OCI-LY1 (cell line): Measurements from ENCODE around the gene SEMA5A.

Experiments used
- H2AFZ ChIP-seq: fragments of 200-600 bp; sonication (generic), shearing (Covaris generic); 2 replicates; pipeline ENCODE4 v1.6.0; 2014; ENCODE audit warnings: antibody characterized with exemption, mild to moderate bottlenecking, low read length
- H3F3A ChIP-seq: fragments of 200-600 bp; sonication (generic), shearing (Covaris generic); 2 replicates; pipeline ENCODE4 v1.6.0; 2014; ENCODE audit warnings: mild to moderate bottlenecking, antibody characterized with exemption, low read length, moderate library complexity; ENCODE audit not compliant: insufficient read depth
- H3K27ac ChIP-seq: fragments of 200-600 bp; sonication (generic); 2 replicates; pipeline ENCODE4 v1.5.1; 2014; ENCODE audit warnings: low read length, mixed run types, mild to moderate bottlenecking, low read depth; ENCODE audit not compliant: poor library complexity, severe bottlenecking
- H3K27me3 ChIP-seq: fragments of 200-600 bp; sonication (generic); 2 replicates; pipeline ENCODE4 v1.6.0; 2014; ENCODE audit warnings: antibody characterized with exemption, mild to moderate bottlenecking, low read length, moderate library complexity; ENCODE audit not compliant: insufficient read depth
- H3K36me3 ChIP-seq: fragments of 200-600 bp; sonication (generic); 2 replicates; pipeline ENCODE4 v1.6.1; 2014; ENCODE audit warnings: mild to moderate bottlenecking, antibody characterized with exemption, low read length, moderate library complexity, mixed read lengths; ENCODE audit not compliant: insufficient read depth
- H3K4me1 ChIP-seq: fragments of 200-600 bp; sonication (generic); 2 replicates; pipeline ENCODE4 v1.5.1; 2014; ENCODE audit warnings: mild to moderate bottlenecking, low read length, moderate library complexity; ENCODE audit not compliant: insufficient read depth, severe bottlenecking
- H3K4me2 ChIP-seq: fragments of 200-600 bp; sonication (generic), shearing (Covaris generic); 2 replicates; pipeline ENCODE4 v1.6.1; 2014; ENCODE audit warnings: low read length
- H3K4me3 ChIP-seq: fragments of 200-600 bp; sonication (generic); 2 replicates; pipeline ENCODE4 v1.5.1; 2014; ENCODE audit warnings: low read length, low read depth, mild to moderate bottlenecking, mixed read lengths; ENCODE audit not compliant: poor library complexity, severe bottlenecking
- H3K79me2 ChIP-seq: fragments of 200-600 bp; shearing (Covaris generic); 2 replicates; pipeline ENCODE4 v1.6.1; 2016; ENCODE audit warnings: mixed run types, low read length, mixed read lengths; ENCODE audit not compliant: insufficient read depth
- H3K9ac ChIP-seq: fragments of 200-600 bp; sonication (generic), shearing (Covaris generic); 2 replicates; pipeline ENCODE4 v1.6.1; 2014; ENCODE audit warnings: mild to moderate bottlenecking, low read length, mixed read lengths
- H3K9me2 ChIP-seq: fragments of 200-600 bp; sonication (generic), shearing (Covaris generic); 2 replicates; pipeline ENCODE4 v1.6.1; 2014; ENCODE audit warnings: low read depth, mild to moderate bottlenecking, low read length, mixed read lengths
- H3K9me3 ChIP-seq: fragments of 200-600 bp; shearing (Covaris generic); 2 replicates; pipeline ENCODE4 v1.6.1; 2014; ENCODE audit warnings: low read length, mixed read lengths
- H4K20me1 ChIP-seq: fragments of 200-600 bp; sonication (generic), shearing (Covaris generic); 2 replicates; pipeline ENCODE4 v1.6.0; 2016; ENCODE audit warnings: mild to moderate bottlenecking, low read length; ENCODE audit not compliant: insufficient read depth
- EZH2 ChIP-seq: fragments of 200-600 bp; sonication (generic), shearing (Covaris generic); IDR thresholded peaks from 2 replicates; pipeline ENCODE4 v1.8.0; 2017; ENCODE audit warnings: borderline replicate concordance, mixed run types, mild to moderate bottlenecking, antibody characterized with exemption, low read length, moderate library complexity, mixed read lengths
- TF ChIP-seq, protein P1 (sequence below): fragments of 200-600 bp; sonication (generic), shearing (Covaris generic); IDR thresholded peaks from 2 replicates; pipeline ENCODE4 v1.5.1; 2017; ENCODE audit warnings: mild to moderate bottlenecking, antibody characterized with exemption, low read length, moderate library complexity, mixed read lengths

The SEMA5A gene

DNA sequence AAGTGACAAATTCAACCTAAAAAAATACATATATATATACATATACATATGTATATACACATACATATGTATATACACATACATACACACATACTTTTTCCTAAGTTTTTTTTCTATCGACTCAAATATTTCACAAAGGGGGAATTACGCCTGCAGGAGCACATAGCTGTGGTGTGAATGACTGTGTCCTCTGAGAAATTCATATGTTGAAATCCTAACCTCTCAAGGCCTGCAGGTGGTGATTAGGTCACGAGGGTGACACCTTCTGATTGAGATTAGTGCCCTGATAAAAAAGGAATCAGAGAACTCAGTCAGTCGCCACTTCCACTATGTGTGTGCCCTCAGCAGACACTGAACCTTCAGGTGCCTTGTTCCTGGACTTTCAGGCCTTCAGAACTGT lies 248.7 kb downstream of the SEMA5A start:
- Histone ChIP-seq H3K79me2 (no peaks in the 10 kb centered on the region), H3K4me3 (no peak overlapping the region), H3K4me2 (no peak overlapping the region), H3K4me1 (no peaks in the 10 kb centered on the region), H3F3A (no peaks in the 10 kb centered on the region), H3K9me2 (no peaks in the 10 kb centered on the region), H4K20me1 (no peaks in the 10 kb centered on the region), H3K9me3 (no peaks in the 10 kb centered on the region), H3K27me3 (no peaks in the 10 kb centered on the region), H3K27ac (no peak overlapping the region), H3K9ac (no peak overlapping the region), H2AFZ (no peak overlapping the region), H3K36me3 (no peaks in the 10 kb centered on the region)
- TF ChIP-seq EZH2 = no peak
- TF ChIP-seq, protein P1, sequence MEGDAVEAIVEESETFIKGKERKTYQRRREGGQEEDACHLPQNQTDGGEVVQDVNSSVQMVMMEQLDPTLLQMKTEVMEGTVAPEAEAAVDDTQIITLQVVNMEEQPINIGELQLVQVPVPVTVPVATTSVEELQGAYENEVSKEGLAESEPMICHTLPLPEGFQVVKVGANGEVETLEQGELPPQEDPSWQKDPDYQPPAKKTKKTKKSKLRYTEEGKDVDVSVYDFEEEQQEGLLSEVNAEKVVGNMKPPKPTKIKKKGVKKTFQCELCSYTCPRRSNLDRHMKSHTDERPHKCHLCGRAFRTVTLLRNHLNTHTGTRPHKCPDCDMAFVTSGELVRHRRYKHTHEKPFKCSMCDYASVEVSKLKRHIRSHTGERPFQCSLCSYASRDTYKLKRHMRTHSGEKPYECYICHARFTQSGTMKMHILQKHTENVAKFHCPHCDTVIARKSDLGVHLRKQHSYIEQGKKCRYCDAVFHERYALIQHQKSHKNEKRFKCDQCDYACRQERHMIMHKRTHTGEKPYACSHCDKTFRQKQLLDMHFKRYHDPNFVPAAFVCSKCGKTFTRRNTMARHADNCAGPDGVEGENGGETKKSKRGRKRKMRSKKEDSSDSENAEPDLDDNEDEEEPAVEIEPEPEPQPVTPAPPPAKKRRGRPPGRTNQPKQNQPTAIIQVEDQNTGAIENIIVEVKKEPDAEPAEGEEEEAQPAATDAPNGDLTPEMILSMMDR = no peak

DNA sequence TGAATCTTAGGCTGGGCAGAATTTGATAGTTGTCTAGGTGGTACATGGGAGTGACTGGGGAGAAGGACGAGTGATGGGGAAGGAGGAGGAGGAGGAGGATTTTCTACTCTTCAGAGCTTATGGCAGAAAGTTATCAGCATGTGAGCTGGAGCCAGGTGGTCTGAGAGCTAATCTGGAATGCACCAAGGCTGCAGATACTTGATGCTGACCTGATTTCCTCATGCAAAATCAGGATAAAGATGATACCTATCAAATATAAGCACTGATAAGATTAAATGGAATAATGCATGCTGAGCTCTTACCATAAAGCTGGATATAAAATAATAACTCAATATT lies 250.4 kb downstream of the SEMA5A start:
- Histone ChIP-seq H3K36me3 (no peaks in the 10 kb centered on the region), H3K9me2 (no peaks in the 10 kb centered on the region), H3K79me2 (no peaks in the 10 kb centered on the region), H3K27ac (no peak overlapping the region), H3K4me3 (no peak overlapping the region), H3K27me3 (no peaks in the 10 kb centered on the region), H3K9me3 (no peaks in the 10 kb centered on the region), H2AFZ (no peak overlapping the region), H3K4me1 (no peaks in the 10 kb centered on the region), H3F3A (no peaks in the 10 kb centered on the region), H3K9ac (no peak overlapping the region), H4K20me1 (no peaks in the 10 kb centered on the region), H3K4me2 (no peak overlapping the region)
- no peak for TF ChIP-seq EZH2
- TF ChIP-seq, protein P1 = no peak

DNA sequence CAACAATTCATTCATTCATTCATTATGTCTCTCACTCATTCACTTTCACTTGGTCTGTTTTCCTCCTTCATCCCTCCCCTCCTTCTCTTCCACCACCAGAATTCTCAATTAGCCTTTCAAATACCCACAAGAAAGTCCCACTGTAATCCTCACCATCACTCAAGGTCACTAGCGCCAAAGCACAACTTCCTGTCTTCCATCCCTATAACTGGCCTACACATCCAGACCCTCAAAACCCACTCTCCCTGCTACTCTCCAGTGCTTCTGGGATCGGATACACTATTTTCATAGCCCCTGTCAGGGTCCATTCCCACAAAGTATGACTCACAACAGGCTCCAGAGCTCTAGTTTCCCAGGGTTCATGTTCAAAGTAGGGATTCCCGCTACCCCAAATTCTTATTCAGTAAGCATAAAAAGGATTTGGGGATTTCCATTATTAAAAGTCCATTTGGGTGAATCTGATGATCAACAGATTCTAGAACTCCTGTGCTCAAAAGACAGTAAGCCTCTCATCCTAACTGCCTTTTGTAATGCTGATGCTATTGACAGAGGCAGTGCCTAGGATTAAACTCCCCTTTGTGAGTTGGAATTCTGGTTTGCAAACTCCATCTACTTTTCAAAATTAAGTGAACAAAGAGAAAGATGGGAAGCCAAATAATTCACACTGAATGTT lies 250.9 kb downstream of the SEMA5A start:
- no peaks in the 10 kb centered on the region for H3K9me2 ChIP-seq
- no peak overlapping the region for H2AFZ ChIP-seq
- H3K4me1 ChIP-seq = no peaks in the 10 kb centered on the region
- H3K36me3 ChIP-seq = no peaks in the 10 kb centered on the region
- no peaks in the 10 kb centered on the region for H3F3A ChIP-seq
- no peak overlapping the region for H3K4me2 ChIP-seq
- H3K27ac ChIP-seq = no peak overlapping the region
- H3K79me2 ChIP-seq = no peaks in the 10 kb centered on the region
- no peaks in the 10 kb centered on the region for H4K20me1 ChIP-seq
- TF ChIP-seq EZH2 = no peak
- TF ChIP-seq, protein P1 = no peak
- H3K9ac ChIP-seq = no peak overlapping the region
- H3K27me3 ChIP-seq = no peaks in the 10 kb centered on the region
- H3K4me3 ChIP-seq = no peak overlapping the region
- H3K9me3 ChIP-seq = no peaks in the 10 kb centered on the region
